ENCODE results near the gene TIPRL. TPM values are rescaled to one million over a fixed set of nuclear protein-coding genes. Genes with fewer than 3 reads are reported as not detected.

Gene TIPRL
- total RNA-seq, 2 donors from 2014 or later, result 67.5 to 68.3 TPM

Other genes starting within 250 kb of the TIPRL start
- gene DCAF6, start 242.3 kb upstream of the TIPRL start, total RNA-seq, result 10 to 100 TPM; 33.2 to 35.0 TPM
- 10 to 100 TPM; 66.3 to 71.6 TPM for gene MPC2, start 241.9 kb upstream of the TIPRL start, total RNA-seq
- 1 to 10 TPM; 1.4 to 4.5 TPM for gene GPR161, start 42.0 kb upstream of the TIPRL start, total RNA-seq
- gene SFT2D2, start 47.0 kb downstream of the TIPRL start, total RNA-seq, result 10 to 100 TPM; 62.7 to 66.9 TPM
- 1 to 10 TPM; 6.3 to 7.2 TPM for gene TBX19, start 101.9 kb downstream of the TIPRL start, total RNA-seq

Data from activated T-cell treated with anti-CD3 and anti-CD28 coated beads, Interleukin-2, amount 50 U/mL, for 72 hours (primary cell).